SK-N-SH treated with all-trans-retinoic acid at 6 μM for 48 hours (cell line): Measurements from ENCODE around the gene HMGB4.

Source experiments
- SNAI2 ChIP-seq: fragments of 250-450 bp; sonication (Bioruptor Pico); IDR thresholded peaks from 2 replicates; pipeline ENCODE4 v1.5.0; 2020; ENCODE audit warnings: mild to moderate bottlenecking, moderate library complexity
- TCF4 ChIP-seq: fragments of 250-450 bp; sonication (Bioruptor Pico); IDR thresholded peaks from 2 replicates; pipeline ENCODE4 v1.8.0; 2021; ENCODE audit warnings: mild to moderate bottlenecking, moderate library complexity, borderline replicate concordance
- ZNF70 ChIP-seq: fragments of 450-650 bp; formaldehyde crosslinking; IDR thresholded peaks from 2 replicates; pipeline ENCODE4 v1.5.0; 2020; ENCODE audit warnings: mild to moderate bottlenecking, moderate library complexity

DNA sequence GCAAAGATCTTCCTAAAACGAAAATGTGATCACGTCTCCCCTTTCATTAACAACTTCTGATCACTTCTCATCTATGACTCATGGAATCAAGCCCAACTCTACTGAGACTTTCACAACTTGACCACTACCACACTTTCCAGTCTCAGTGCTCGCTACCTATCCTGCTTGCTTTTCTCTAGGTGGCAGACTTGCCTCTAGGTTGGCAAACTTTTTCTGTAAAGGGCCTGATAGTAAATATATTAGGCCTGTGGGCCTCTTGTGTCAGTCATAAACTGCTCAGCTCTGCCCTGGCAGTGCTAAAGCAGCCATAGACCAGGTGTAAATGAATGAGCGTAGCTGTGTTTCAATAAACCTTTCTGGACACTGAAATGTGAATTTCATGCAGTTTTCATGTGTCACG, 21.5 kb upstream of the HMGB4 start:
- TF ChIP-seq ZNF70 (CRISPR knock-in tag) (no peak), TCF4 (CRISPR knock-in tag) (no peak), SNAI2 (CRISPR knock-in tag) (no peak)
